ENCODE measurements around the gene SKIC3. TPM values are rescaled to one million over a fixed set of nuclear protein-coding genes. Genes with fewer than 3 reads are reported as not detected.
A peak's percentile ranks its signal among the peaks of the same experiment; 100 is the strongest.

Gene SKIC3
- total RNA-seq, 1 donor from 2014 or later: 86.1 TPM

DNA sequence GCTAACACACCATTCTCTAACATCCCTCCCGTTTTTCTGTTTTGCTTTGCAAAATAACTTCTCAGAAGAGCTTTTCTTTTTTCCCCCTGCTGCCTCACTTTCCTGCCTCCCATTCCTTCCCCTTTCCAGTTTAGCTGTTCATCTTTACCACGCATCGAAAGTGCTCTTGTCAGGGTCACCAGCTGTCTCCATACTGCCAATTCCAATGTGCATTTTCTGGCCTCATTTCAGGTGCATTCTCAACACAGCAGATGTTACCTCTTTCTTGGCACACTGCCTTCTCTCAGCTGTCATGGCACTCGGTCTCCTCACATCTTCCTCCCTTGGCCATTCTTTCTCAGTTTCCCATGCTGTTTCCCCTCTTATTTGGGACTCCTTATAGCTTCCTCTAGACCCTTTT is 9.7 kb upstream of the SKIC3 start:
- H3K4me3 Mint-ChIP-seq (ENCODE audit: low read depth): no peak overlapping the region
- H3K27me3 Mint-ChIP-seq: no peaks in the 10 kb centered on the region
- H3K27ac Mint-ChIP-seq: no peak overlapping the region
- peaks cover 1% of the 10 kb centered on the region for H3K36me3 Mint-ChIP-seq (ENCODE audit: insufficient read depth)
- H3K4me1 Mint-ChIP-seq (ENCODE audit: low read depth): no peaks in the 10 kb centered on the region
- no peak for DNase-seq (ENCODE audit: low spot score, unreplicated experiment)
- TF ChIP-seq, protein P1, sequence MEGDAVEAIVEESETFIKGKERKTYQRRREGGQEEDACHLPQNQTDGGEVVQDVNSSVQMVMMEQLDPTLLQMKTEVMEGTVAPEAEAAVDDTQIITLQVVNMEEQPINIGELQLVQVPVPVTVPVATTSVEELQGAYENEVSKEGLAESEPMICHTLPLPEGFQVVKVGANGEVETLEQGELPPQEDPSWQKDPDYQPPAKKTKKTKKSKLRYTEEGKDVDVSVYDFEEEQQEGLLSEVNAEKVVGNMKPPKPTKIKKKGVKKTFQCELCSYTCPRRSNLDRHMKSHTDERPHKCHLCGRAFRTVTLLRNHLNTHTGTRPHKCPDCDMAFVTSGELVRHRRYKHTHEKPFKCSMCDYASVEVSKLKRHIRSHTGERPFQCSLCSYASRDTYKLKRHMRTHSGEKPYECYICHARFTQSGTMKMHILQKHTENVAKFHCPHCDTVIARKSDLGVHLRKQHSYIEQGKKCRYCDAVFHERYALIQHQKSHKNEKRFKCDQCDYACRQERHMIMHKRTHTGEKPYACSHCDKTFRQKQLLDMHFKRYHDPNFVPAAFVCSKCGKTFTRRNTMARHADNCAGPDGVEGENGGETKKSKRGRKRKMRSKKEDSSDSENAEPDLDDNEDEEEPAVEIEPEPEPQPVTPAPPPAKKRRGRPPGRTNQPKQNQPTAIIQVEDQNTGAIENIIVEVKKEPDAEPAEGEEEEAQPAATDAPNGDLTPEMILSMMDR (IDR thresholded peaks at IDR 0.05; ENCODE audit: unreplicated experiment): no peak
- H3K9me3 Mint-ChIP-seq (ENCODE audit: low read depth): no peaks in the 10 kb centered on the region

DNA sequence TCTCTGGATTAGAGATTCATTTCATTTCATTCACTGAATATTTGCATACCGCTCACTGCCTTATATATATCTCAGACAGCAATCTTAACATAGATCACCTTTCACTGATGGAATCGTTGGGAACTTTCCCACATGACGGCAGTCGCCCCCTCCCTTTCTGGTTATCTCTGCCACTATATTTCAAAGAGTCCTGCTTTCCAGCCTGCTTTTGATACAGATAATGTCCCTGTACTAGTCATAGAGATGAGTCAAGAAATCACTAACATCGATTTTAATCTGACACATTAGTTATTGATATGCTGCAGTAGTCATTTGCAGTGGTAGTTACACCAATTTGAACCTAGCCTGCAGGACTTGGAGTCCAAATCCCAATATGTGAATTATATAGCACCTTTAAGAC is 8.6 kb upstream of the SKIC3 start:
- Mint-ChIP-seq H3K27ac (no peak overlapping the region), H3K36me3 (ENCODE audit: insufficient read depth) (peaks cover 1% of the 10 kb centered on the region), H3K27me3 (no peaks in the 10 kb centered on the region), H3K9me3 (ENCODE audit: low read depth) (no peaks in the 10 kb centered on the region), H3K4me3 (ENCODE audit: low read depth) (no peak overlapping the region), H3K4me1 (ENCODE audit: low read depth) (no peaks in the 10 kb centered on the region)
- DNase-seq (ENCODE audit: low spot score, unreplicated experiment): no peak
- TF ChIP-seq, protein P1 (IDR thresholded peaks at IDR 0.05; ENCODE audit: unreplicated experiment): no peak

DNA sequence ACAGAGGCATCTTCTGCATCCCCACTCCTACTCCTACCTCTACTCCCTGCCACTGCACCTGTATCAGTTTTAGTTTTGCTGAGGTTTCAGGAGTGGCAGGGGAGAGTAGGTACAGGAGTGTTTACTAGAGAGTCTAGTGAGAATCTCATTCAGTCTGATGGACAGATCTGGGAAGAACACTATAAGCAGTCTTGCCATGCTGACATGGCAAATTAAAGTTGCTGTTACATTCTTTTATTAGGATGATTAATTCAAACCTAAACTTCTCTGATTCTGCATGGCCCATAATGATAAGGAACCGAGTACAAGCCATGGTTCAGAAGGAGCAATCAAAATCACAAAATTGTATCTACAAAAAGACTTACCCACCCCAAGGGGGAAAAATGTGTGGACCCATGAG is 7.5 kb upstream of the SKIC3 start:
- H3K9me3 Mint-ChIP-seq (ENCODE audit: low read depth): no peaks in the 10 kb centered on the region
- H3K27me3 Mint-ChIP-seq: no peaks in the 10 kb centered on the region
- TF ChIP-seq, protein P1 (IDR thresholded peaks at IDR 0.05; ENCODE audit: unreplicated experiment): no peak
- DNase-seq (ENCODE audit: low spot score, unreplicated experiment): no peak
- H3K4me1 Mint-ChIP-seq (ENCODE audit: low read depth): no peaks in the 10 kb centered on the region
- H3K27ac Mint-ChIP-seq: no peak overlapping the region
- no peak overlapping the region for H3K4me3 Mint-ChIP-seq (ENCODE audit: low read depth)
- H3K36me3 Mint-ChIP-seq (ENCODE audit: insufficient read depth): peaks cover 1% of the 10 kb centered on the region

DNA sequence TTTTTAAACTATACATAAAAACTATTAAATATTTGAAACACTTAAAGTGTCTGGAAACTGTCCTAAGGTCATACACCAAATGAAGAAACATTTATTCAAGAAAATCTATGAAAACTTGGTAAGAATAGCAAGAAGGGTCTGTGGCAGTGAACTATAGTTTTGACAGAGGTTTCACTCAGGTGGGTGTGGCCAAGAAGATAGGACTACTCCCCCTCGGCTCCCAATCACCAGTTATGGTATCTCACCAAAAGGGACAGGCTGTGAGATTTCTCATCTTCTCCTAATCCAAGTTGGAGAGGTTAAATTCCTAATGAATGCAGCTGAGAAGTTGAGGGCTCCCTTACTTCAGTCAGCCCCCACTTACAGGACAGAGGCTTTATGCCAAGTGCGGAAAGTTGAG is 3.1 kb upstream of the SKIC3 start:
- peaks cover 11% of the 10 kb centered on the region for H3K4me1 Mint-ChIP-seq (ENCODE audit: low read depth)
- H3K27ac Mint-ChIP-seq: no peak overlapping the region
- H3K9me3 Mint-ChIP-seq (ENCODE audit: low read depth): no peaks in the 10 kb centered on the region
- no peaks in the 10 kb centered on the region for H3K36me3 Mint-ChIP-seq (ENCODE audit: insufficient read depth)
- no peaks in the 10 kb centered on the region for H3K27me3 Mint-ChIP-seq
- TF ChIP-seq, protein P1 (IDR thresholded peaks at IDR 0.05; ENCODE audit: unreplicated experiment): no peak
- DNase-seq (ENCODE audit: low spot score, unreplicated experiment): no peak
- H3K4me3 Mint-ChIP-seq (ENCODE audit: low read depth): no peak overlapping the region

DNA sequence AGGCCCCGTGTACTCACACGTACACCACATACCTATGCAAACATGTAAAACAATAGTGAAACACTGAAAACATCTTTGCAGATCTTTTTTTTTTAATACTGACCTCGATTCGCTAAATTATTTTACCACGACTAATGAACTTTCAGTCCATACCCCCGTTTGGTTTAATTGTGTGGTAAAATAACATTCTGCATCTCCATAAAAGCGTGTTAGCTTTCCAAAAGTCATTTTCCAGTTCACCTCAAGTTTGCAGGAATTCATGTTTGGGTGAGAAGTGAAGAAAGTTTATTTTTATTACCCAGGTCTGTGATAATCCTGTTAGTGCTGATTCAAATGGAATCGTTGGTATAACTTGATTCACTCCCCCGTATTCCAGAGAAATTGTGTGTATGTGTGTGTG is 776 bp upstream of the SKIC3 start:
- Mint-ChIP-seq H3K4me1 (ENCODE audit: low read depth) (peaks cover 12% of the 10 kb centered on the region), H3K36me3 (ENCODE audit: insufficient read depth) (peaks cover 6% of the 10 kb centered on the region), H3K9me3 (ENCODE audit: low read depth) (no peaks in the 10 kb centered on the region), H3K27me3 (no peaks in the 10 kb centered on the region), H3K4me3 (ENCODE audit: low read depth) (peak overlapping the region; percentile 92), H3K27ac (peak overlapping the region; percentile 94)
- DNase-seq (ENCODE audit: low spot score, unreplicated experiment): no peak
- TF ChIP-seq, protein P1 (IDR thresholded peaks at IDR 0.05; ENCODE audit: unreplicated experiment): no peak
